ENCODE measurements around the gene CHAD. TPM values are rescaled to one million over a fixed set of nuclear protein-coding genes. Genes with fewer than 3 reads are reported as not detected.

CHAD gene
- total and polyA plus RNA-seq, 2 of the 13 experiments (the other 11 are each of a cell fraction or from before 2014, with no cell fraction given): 1.4 TPM; not detected in 1

GRCh38 chr17:50478391-50479381, 10.0 kb upstream of the CHAD start, which contains the start of gene RSAD1 (continued):
- TF ChIP-seq ZBTB49 (CRISPR knock-in tag; IDR thresholded peaks at IDR 0.05; ENCODE audit: borderline replicate concordance): no peak
- peak; percentile 18; the same call in 1 of the 2 replicates for TF ChIP-seq ZNF138 (CRISPR knock-in tag; IDR thresholded peaks at IDR 0.05; ENCODE audit: low read depth)
- no peak; the same call in 1 of the 2 replicates for TF ChIP-seq ELF1 (CRISPR knock-in tag; IDR thresholded peaks at IDR 0.05)
- TF ChIP-seq NR0B2 (CRISPR knock-in tag; IDR thresholded peaks at IDR 0.05): peak; percentile 84; the same call in 1 of the 2 replicates
- no peak for TF ChIP-seq SYNCRIP (IDR thresholded peaks at IDR 0.05; ENCODE audit: insufficient read depth, low read depth, low read length)
- no peak for TF ChIP-seq ZNF569 (CRISPR knock-in tag; IDR thresholded peaks at IDR 0.05; ENCODE audit: borderline replicate concordance)
- no peak for TF ChIP-seq ZFP36L2 (CRISPR knock-in tag; IDR thresholded peaks at IDR 0.05)
- TF ChIP-seq ZNF263 (CRISPR knock-in tag; IDR thresholded peaks at IDR 0.05): peak; percentile 76
- peak; percentile 72; the same call in 1 of the 2 replicates for TF ChIP-seq ZNF572 (CRISPR knock-in tag; IDR thresholded peaks at IDR 0.05)
- TF ChIP-seq UBTF (CRISPR knock-in tag; IDR thresholded peaks at IDR 0.05): peak; percentile 97
- TF ChIP-seq ERF (CRISPR knock-in tag; IDR thresholded peaks at IDR 0.05): peak; percentile 97
- 0 out of 2 replicates have a peak, but pooled peaks have one; percentile 56 for TF ChIP-seq ZNF644 (CRISPR knock-in tag; IDR thresholded peaks at IDR 0.05; ENCODE audit: low read depth)
- TF ChIP-seq TAF15 (IDR thresholded peaks at IDR 0.05; ENCODE audit: low read depth, low read length, poor library complexity, severe bottlenecking): peak; percentile 98
- TF ChIP-seq ZSCAN29 (CRISPR knock-in tag; conservative IDR thresholded peaks at IDR 0.05): peak; percentile 91
- TF ChIP-seq ZBTB38 (CRISPR knock-in tag; IDR thresholded peaks at IDR 0.05): peak; percentile 91
- TF ChIP-seq MED1 (CRISPR knock-in tag; IDR thresholded peaks at IDR 0.05): peak; percentile 88
- TF ChIP-seq E2F1 (CRISPR knock-in tag; IDR thresholded peaks at IDR 0.05): peak; percentile 82
- peak; percentile 84; the same call in 1 of the 2 replicates for TF ChIP-seq ZNF205 (CRISPR knock-in tag; IDR thresholded peaks at IDR 0.05)
- 0 out of 2 replicates have a peak, but pooled peaks have one; percentile 42 for TF ChIP-seq E2F2 (CRISPR knock-in tag; IDR thresholded peaks at IDR 0.05; ENCODE audit: borderline replicate concordance)
- peak; percentile 25; the same call in 1 of the 2 replicates for TF ChIP-seq MTF2 (CRISPR knock-in tag; IDR thresholded peaks at IDR 0.05; ENCODE audit: borderline replicate concordance)
